NCI-H526 (cell line): ENCODE measurements around the gene CLEC3B.

Source experiments
- DNase-seq, 2 experiments: peaks; one replicate each; lab custom pipeline; 2025; lab: John Stamatoyannopoulos, UW

Gene CLEC3B

DNA sequence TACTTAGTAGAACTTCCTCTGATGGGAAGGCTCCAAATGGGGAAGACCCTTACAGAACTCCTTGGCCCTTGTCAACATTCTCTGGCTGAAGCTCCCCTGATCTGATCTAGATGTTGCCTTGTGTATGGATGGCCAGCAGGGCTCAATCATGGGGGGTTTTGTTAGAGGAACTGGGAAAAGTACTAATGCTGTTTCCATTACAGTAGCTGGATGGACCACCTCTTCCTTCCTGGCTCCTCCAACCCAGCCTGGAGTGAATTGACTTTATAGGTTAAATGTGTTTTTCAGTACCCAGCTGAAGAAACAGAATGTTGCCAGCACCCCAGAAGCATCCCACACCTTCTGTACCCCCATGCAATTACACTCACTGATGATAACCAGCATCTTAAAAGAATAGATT is 22.7 kb upstream of the CLEC3B start:
- no peak for DNase-seq

DNA sequence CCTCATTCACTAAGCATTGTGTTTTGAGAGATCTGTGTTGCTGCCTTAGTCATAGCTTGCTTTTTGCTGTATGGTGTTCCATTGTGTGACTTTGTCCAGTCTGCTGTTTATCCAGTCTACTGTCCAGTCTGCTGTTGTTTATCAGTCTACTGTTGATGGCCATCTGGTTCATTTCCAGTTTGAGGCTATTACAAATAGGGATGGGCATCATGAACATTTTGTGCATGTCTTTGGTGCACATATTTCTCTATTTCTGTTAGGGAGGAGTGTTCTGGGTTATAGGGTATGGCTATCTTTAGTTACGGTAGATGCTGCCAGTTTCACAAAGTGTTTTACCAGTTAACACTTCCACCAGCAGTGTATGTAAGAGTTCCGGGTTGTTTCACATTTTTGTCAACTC is 22.2 kb upstream of the CLEC3B start:
- DNase-seq, result no peak

DNA sequence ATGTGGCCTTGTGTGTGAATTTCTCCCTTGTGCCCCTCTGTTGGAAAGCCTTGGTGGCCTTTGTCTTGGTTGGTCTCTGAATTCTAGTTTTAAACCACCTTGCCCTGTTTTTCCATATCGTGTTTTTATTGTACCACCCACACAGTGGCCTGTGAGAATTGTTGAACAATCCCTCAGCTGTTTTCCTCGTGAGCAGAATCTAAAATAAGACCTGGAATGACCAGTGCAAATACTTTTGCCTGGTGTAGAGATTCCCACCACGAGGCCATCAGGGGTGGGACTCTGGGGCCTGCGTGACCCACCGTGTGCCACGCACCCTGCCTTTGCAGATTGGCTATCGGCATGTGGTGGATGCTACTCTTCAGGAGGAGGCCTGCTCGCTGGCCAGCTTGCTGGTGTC is 19.0 kb upstream of the CLEC3B start:
- no peak for DNase-seq

DNA sequence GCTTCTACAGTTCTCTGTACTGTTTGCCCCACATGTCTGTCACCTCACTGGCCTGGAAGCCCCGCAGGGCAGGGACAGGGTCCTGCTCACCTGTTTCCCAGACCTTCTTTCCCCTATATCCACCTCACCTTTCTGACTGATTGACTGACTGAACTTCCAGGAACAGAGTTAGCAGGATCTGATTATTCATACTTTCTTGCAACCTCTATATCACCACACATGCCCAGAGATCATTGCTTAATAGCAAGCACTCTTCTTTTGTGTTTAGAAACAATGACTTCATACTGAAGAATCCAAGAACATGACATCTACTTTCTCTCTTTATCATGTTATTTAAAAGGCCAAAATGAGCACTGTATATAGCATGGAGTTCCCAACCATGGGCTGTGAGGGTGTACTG is 18.0 kb upstream of the CLEC3B start:
- no peak for DNase-seq

- no peak for DNase-seq
These were observed 16.2 kb upstream of the CLEC3B start for GRCh38 chr3:45009868-45010267.

DNA sequence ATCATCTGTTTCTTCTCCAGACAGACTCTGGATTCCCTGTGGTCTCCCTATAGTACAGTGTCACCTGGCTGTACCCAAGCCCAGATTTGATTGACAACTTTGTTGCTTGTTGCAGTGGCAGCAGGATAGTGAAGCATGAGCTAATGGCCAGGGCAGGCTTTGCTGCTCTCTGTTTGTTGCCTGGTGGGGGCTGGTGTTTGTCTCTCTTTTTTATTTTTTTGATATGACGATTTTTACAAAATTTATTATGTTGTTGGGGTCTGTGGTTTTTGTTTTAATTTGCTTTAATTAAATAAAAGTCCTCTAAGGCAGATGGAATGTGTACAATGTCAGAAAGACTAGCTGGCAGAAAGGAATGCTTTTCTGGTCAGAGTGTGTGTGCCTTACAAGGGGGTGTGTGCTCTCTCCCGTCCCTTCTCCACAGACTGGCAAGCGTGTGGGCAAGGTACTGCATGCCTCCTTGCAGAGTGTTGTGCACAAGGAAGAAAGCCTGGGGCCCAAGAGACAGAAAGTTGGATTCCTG is 15.2 kb upstream of the CLEC3B start:
- no peak for DNase-seq

- DNase-seq, result no peak
These were observed 14.2 kb upstream of the CLEC3B start for GRCh38 chr3:45011756-45012508.

GRCh38 chr3:45012577-45012976 is 13.5 kb upstream of the CLEC3B start:
- no peak for DNase-seq

GRCh38 chr3:45016916-45017315 is 9.2 kb upstream of the CLEC3B start:
- DNase-seq, result no peak

- DNase-seq, result no peak
These were observed 8.3 kb upstream of the CLEC3B start for GRCh38 chr3:45017821-45018220.

- DNase-seq, result no peak
These were observed 5.6 kb upstream of the CLEC3B start for GRCh38 chr3:45020534-45020933.

GRCh38 chr3:45021524-45022297 is 4.4 kb upstream of the CLEC3B start:
- no peak for DNase-seq

DNA sequence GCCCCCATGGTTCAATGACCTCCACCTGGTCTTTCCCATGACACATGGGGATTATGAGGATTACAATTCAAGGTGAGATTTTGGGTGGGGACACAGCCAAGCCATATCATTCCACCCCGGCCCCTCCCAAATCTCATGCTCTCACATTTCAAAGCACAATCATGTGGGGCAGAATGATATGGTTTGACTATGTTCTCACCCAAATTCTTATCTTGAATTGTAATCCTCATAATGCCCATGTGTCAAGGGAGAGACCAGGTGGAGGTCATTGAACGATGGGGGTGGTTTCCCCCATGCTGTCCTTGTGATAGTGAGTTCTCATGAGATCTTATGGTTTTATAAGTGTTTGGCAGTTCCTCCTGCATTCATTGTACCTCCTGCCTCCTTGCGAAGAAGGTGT is 2.4 kb upstream of the CLEC3B start:
- DNase-seq, result no peak

DNA sequence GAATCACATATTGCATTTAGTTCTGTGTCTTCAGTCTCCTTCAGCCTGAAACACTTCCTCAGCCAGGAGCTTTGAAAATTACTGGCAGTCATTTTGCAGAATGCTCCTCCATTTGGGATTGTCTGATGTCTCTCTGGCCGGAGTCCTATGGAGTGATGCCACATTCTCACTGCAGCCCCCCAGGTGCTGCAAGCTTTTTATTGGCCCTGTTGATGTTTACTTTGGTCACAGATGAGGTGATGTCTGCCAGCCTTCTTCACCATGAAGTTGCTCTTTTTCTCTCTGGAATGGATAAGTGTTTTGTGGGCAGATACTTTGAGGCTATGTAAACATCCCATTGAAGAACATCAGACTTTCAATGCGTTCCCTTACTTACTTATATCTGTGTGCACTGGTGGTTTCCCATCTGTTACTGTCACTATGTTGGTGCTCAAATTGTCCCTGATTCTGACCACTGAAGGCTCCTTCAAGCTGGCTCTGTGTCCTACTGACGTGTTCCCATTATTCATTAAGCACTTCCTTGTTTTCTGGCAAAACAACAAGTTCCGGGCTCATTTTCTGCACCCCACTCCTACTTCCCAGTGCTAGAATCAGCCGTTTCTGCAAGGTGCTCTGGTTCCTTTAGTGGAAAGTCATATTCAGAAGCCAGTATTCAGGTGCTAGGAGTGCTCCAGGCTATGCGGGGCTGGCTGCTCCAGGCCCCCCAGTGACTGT is 1.4 kb upstream of the CLEC3B start:
- DNase-seq, result no peak

DNA sequence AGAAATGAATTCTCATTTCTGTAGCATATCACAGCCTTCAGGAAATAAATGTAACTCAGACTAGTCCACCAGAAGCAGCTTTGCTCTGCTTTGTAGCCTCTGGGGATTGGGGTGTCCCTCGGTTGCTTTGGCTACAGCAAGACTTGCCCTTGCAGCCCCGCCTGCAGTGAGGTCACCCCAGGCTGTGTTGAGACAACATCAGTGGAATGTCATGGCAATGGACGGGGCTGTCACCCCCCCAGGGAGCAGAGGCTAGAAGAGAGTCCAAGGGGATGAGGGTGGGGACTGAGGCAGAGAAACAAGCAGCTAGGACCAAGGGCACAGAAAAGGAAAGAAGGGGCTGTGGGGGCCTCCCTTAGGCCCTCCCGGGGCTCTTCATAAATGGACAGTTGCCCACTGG is 854 bp downstream of the CLEC3B start:
- no peak for DNase-seq

- no peak for DNase-seq
These were observed 1.3 kb downstream of the CLEC3B start for GRCh38 chr3:45027441-45027840.

DNA sequence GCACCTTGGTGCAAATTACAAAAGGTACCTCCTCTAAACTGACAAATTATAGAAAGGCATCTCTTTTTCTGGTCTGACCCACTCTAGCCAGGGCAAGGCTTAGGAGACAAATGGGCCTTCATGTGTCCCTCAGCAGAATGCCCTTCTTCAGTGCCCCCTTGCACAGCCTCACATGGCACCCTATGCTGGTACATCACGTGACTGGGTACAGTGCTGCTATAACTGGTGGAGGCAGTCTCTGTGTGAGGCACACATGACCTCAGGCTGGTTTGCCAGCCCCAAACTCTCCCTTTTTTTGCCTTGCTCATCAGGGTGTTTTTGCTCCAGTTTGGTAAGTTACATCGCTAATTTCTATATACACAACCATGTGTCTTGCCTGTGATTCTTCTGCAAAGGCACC is 3.1 kb downstream of the CLEC3B start:
- DNase-seq, result no peak

- no peak for DNase-seq
These were observed 3.6 kb downstream of the CLEC3B start for GRCh38 chr3:45029661-45030060.

- DNase-seq, result no peak
These were observed 5.4 kb downstream of the CLEC3B start for GRCh38 chr3:45031531-45031930.

- DNase-seq, result no peak
These were observed 6.0 kb downstream of the CLEC3B start for GRCh38 chr3:45032113-45032512.

DNA sequence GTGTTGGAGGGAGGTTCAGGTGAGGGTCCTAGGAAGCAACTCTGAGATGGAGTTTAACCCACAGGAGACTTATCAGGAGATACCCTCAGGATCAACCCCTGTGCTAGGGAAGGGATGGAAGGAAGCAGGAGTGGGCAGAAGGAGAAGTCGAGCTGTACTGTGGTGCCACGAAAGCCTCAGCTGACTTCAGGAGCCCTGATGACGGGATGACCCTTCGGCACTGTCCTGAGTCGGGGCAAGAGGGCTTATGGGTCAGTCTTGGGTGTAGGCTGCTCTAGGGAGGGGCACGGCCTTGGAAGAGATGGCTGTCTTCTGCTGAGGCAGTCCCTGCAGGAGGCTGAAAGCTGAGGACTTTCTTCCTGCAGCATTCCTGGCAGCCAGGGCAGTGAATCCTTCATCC is 7.7 kb downstream of the CLEC3B start:
- no peak for DNase-seq

- peak in 1 of 2 experiments; percentile 11 for DNase-seq
These were observed 8.6 kb downstream of the CLEC3B start for GRCh38 chr3:45034612-45035252.
